ENCODE results near the gene ZDHHC11. TPM values are rescaled to one million over a fixed set of nuclear protein-coding genes. Genes with fewer than 3 reads are reported as not detected.
A peak's percentile ranks its signal among the peaks of the same experiment; 100 is the strongest.
"Not testable (repeated sequence)": the region's sequence is repeated elsewhere in the genome, so short reads cannot be mapped to it uniquely, and the experiment has no call there.

ZDHHC11 gene
- total and polyA plus RNA-seq, 2 experiments from 2014 or later = 8.0 to 29.1 TPM

DNA sequence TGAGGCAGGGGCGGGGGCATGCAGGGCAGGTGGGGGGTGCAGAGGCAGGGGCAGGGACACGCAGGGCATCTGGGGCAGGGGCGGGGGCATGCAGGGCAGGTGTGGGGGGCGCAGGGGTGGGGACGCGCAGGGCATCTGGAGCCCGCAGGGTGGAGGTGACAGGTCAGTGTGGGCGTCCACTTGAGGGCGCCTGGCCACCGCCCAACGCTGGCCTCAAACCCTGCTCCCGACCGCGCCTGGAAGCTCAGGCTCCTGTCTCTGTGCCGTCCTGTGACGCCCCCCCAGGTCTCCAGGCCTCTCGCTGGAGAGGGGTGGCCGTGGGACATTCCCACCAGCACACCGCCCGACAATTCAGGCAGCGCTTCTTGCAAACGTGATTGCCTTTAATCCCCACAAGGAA, 6.9 kb downstream of the ZDHHC11 start:
- H3K27ac ChIP-seq (ENCODE audit: low read depth); H3F3A ChIP-seq (replicated peaks; ENCODE audit: low read depth); H3K4me2 ChIP-seq; H3K9me3 Mint-ChIP-seq; H2AFZ ChIP-seq; H3K27ac Mint-ChIP-seq; H3K79me2 ChIP-seq (replicated peaks; ENCODE audit: insufficient read depth); H3K36me3 ChIP-seq (ENCODE audit: insufficient read depth); H4K20me1 ChIP-seq (replicated peaks; ENCODE audit: insufficient read depth); H3K4me3 ChIP-seq; H3K4me1 ChIP-seq (ENCODE audit: insufficient read depth); H3K4me1 Mint-ChIP-seq; H3K4me3 Mint-ChIP-seq; H3K27me3 ChIP-seq (ENCODE audit: insufficient read depth); H3K9me2 ChIP-seq (ENCODE audit: insufficient read depth): not testable (repeated sequence)
- TF ChIP-seq, protein P1, sequence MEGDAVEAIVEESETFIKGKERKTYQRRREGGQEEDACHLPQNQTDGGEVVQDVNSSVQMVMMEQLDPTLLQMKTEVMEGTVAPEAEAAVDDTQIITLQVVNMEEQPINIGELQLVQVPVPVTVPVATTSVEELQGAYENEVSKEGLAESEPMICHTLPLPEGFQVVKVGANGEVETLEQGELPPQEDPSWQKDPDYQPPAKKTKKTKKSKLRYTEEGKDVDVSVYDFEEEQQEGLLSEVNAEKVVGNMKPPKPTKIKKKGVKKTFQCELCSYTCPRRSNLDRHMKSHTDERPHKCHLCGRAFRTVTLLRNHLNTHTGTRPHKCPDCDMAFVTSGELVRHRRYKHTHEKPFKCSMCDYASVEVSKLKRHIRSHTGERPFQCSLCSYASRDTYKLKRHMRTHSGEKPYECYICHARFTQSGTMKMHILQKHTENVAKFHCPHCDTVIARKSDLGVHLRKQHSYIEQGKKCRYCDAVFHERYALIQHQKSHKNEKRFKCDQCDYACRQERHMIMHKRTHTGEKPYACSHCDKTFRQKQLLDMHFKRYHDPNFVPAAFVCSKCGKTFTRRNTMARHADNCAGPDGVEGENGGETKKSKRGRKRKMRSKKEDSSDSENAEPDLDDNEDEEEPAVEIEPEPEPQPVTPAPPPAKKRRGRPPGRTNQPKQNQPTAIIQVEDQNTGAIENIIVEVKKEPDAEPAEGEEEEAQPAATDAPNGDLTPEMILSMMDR (conservative IDR thresholded peaks at IDR 0.05; ENCODE audit: low read depth in 2 of 2) = peak in 1 of 2 experiments; percentile 67; a peak in 2 of 4 replicates
- Mint-ChIP-seq H3K27me3 (ENCODE audit: insufficient read depth, low read depth, poor library complexity) (peaks cover 12% of the 10 kb centered on the region), H3K36me3 (ENCODE audit: low read depth) (peaks cover 14% of the 10 kb centered on the region)
- peak; percentile 60 for ATAC-seq
- peak; percentile 45 for DNase-seq (ENCODE audit: low spot score)

DNA sequence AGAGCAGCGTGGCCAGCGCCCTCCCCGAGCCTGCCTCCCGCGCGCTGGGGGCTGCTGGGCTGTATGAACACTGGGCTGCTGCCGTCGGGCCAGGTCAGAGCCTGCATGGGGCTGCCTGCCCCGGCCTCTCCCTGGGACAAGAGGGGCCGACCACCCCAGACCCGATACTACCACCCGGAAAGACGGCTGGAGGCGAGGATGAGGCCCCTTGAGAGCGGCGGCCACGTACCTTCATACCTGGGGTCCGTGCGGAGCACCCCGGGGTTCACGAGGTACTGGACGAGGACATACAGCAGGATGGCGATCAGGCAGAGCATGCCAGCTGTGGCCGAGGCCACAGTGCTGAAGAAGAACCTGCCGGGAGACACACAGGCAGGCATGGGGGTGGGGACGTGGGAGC, 7.4 kb downstream of the ZDHHC11 start:
- H3K9me3 Mint-ChIP-seq; H3K27ac Mint-ChIP-seq; H3K79me2 ChIP-seq (replicated peaks; ENCODE audit: insufficient read depth); H3K9me2 ChIP-seq (ENCODE audit: insufficient read depth); ATAC-seq; H4K20me1 ChIP-seq (replicated peaks; ENCODE audit: insufficient read depth); H3K27ac ChIP-seq (ENCODE audit: low read depth); H3K4me1 Mint-ChIP-seq; H3K27me3 ChIP-seq (ENCODE audit: insufficient read depth); H2AFZ ChIP-seq; H3K4me2 ChIP-seq; H3K4me3 Mint-ChIP-seq; DNase-seq (ENCODE audit: low spot score); H3F3A ChIP-seq (replicated peaks; ENCODE audit: low read depth); H3K4me3 ChIP-seq; H3K4me1 ChIP-seq (ENCODE audit: insufficient read depth); H3K36me3 ChIP-seq (ENCODE audit: insufficient read depth): not testable (repeated sequence)
- H3K27me3 Mint-ChIP-seq (ENCODE audit: insufficient read depth, low read depth, poor library complexity) = peaks cover 12% of the 10 kb centered on the region
- H3K36me3 Mint-ChIP-seq (ENCODE audit: low read depth) = peaks cover 14% of the 10 kb centered on the region

DNA sequence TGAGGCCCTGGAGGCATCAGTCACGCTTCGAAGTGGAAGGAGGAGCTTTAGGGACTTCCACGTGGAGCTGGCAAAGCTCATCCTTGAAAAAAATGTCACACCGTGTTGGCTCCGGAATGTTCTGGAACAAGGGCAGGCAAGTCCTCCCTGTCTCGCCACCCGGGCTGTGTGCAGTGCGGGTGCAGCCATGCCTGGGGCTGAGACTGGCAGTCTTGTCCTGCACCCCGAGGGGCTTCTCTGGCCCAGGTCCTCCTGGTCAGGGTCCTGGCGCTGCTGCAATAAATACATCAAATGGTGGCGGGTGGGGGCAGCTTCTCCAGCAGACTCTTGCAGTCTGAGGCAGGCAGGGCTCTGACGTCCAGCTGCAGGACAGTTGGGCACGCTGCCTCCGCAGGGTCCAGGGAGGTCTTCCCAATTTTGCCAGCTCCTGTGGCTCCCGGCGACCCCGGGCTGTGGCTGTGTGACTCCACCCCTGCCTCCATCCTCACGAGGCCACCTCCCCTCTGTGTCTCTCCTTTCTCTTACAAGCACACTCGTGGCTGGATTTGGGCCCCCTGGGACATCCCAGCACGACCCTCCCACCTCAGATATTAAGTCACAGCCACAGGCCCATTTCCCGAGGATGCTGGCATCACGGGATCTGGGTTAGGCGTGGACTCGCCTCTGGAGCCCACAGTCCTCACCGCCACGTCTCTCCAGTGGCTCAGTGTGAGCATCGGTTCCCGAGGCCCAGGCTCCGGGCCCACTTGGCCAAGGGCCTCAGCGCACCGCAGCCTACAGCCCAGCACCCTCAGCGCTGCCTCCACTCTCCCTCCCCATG, 8.2 kb downstream of the ZDHHC11 start:
- not testable (repeated sequence) for H3K4me1 ChIP-seq (ENCODE audit: insufficient read depth); H3K79me2 ChIP-seq (replicated peaks; ENCODE audit: insufficient read depth); H3K36me3 ChIP-seq (ENCODE audit: insufficient read depth); H4K20me1 ChIP-seq (replicated peaks; ENCODE audit: insufficient read depth); H3K4me1 Mint-ChIP-seq; H3K4me3 ChIP-seq; DNase-seq (ENCODE audit: low spot score); H3K9me3 Mint-ChIP-seq; H3K4me2 ChIP-seq; H3K27ac ChIP-seq (ENCODE audit: low read depth); H3F3A ChIP-seq (replicated peaks; ENCODE audit: low read depth); H2AFZ ChIP-seq; H3K9me2 ChIP-seq (ENCODE audit: insufficient read depth); H3K27me3 ChIP-seq (ENCODE audit: insufficient read depth); H3K27ac Mint-ChIP-seq; H3K4me3 Mint-ChIP-seq; ATAC-seq
- Mint-ChIP-seq H3K36me3 (ENCODE audit: low read depth) (peaks cover 14% of the 10 kb centered on the region), H3K27me3 (ENCODE audit: insufficient read depth, low read depth, poor library complexity) (peaks cover 12% of the 10 kb centered on the region)

DNA sequence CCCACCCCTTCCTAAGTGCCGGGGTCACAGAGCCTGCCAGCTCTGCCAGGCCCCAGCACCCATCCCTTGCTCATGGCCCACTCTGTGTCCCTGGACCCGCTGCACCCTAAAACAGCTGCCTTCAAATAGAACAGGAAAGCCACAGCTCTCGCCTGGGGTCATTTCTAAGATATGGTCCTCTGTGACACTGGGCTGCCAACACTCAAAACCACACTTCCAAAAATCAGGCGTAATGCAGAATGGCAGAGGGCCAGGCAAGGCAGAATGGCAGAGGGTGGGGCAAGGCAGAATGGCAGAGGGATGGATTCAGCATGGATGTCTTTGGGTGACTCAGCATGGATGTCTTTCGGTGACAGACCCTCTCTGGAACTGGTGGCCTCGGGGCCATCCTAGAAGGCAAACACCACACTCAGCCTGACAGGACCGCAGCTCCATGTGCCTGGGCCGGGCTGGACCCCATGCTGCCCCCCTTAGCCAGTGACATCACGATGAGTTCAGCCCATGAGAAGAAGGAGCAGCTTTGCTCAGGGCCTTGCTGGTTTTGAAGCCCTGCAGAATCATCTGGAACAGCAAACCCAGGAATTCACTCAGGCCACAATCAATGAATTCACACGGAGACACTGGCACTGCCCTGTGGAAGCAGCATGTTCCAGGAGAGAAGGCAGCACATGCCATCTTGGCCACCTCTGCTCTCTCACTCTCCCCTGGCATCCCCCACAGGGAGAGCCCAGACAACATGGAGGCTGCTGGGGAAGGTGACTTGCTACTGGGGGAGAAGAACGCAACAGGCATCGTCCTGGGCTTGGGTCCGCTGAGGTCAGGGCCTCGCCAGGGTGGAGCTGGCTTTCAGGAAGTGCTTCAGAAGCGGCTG, 9.0 kb downstream of the ZDHHC11 start:
- H3K27ac Mint-ChIP-seq; H3K9me3 Mint-ChIP-seq; DNase-seq (ENCODE audit: low spot score); H2AFZ ChIP-seq; H3K27me3 ChIP-seq (ENCODE audit: insufficient read depth); H3K4me2 ChIP-seq; H3F3A ChIP-seq (replicated peaks; ENCODE audit: low read depth); H3K4me3 Mint-ChIP-seq; H3K9me2 ChIP-seq (ENCODE audit: insufficient read depth); ATAC-seq; H3K79me2 ChIP-seq (replicated peaks; ENCODE audit: insufficient read depth); H3K27ac ChIP-seq (ENCODE audit: low read depth); H3K36me3 ChIP-seq (ENCODE audit: insufficient read depth); H3K4me1 ChIP-seq (ENCODE audit: insufficient read depth); H3K4me3 ChIP-seq; H4K20me1 ChIP-seq (replicated peaks; ENCODE audit: insufficient read depth); H3K4me1 Mint-ChIP-seq: not testable (repeated sequence)
- H3K36me3 Mint-ChIP-seq (ENCODE audit: low read depth) = peaks cover 12% of the 10 kb centered on the region
- H3K27me3 Mint-ChIP-seq (ENCODE audit: insufficient read depth, low read depth, poor library complexity) = peaks cover 11% of the 10 kb centered on the region

DNA sequence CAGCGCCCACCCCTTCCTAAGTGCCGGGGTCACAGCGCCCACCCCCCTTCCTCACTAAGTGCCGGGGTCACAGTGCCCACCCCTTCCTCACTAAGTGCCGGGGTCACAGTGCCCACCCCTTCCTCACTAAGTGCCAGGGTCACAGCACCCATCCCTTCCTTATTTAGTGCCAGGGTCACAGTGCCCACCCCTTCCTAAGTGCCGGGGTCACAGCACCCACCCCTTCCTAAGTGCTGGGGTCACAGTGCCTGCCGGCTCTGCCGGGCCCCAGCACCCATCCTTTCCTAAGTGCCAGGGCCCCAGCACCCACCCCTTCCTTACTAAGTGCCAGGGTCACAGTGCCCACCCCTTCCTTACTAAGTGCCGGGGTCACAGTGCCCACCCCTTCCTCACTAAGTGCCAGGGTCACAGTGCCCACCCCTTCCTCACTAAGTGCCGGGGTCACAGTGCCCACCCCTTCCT, 9.8 kb downstream of the ZDHHC11 start:
- not testable (repeated sequence) for H3K36me3 ChIP-seq (ENCODE audit: insufficient read depth); H3K4me3 ChIP-seq; H3K4me3 Mint-ChIP-seq; H3K4me2 ChIP-seq; H3K4me1 Mint-ChIP-seq; H3K36me3 Mint-ChIP-seq (ENCODE audit: low read depth); H3K27ac ChIP-seq (ENCODE audit: low read depth); DNase-seq (ENCODE audit: low spot score); H3K9me3 Mint-ChIP-seq; H3K27me3 ChIP-seq (ENCODE audit: insufficient read depth); H3K27ac Mint-ChIP-seq; ATAC-seq; H4K20me1 ChIP-seq (replicated peaks; ENCODE audit: insufficient read depth); H3K4me1 ChIP-seq (ENCODE audit: insufficient read depth); H3K79me2 ChIP-seq (replicated peaks; ENCODE audit: insufficient read depth); H2AFZ ChIP-seq; H3K9me2 ChIP-seq (ENCODE audit: insufficient read depth); H3F3A ChIP-seq (replicated peaks; ENCODE audit: low read depth)
- peaks cover 11% of the 10 kb centered on the region for H3K27me3 Mint-ChIP-seq (ENCODE audit: insufficient read depth, low read depth, poor library complexity)
